HPDE6-E6E7 (cell line): Measurements from ENCODE around the gene CIAPIN1.
A peak's percentile ranks its signal among the peaks of the same experiment; 100 is the strongest.

Experiments
- DNase-seq: peaks from one replicate; pipeline ENCODE4 v3.0.0; 2011; ENCODE audit warnings: missing footprints; ENCODE audit errors: extremely low spot score

The CIAPIN1 gene

GRCh38 chr16:57447186-57447962, at the start of gene CIAPIN1, which contains the start of gene COQ9:
Gene CIAPIN1, minus strand, starts transcription at chr16:57447385. Its CDS starts 6,457 bp downstream, at chr16:57440928.
Gene COQ9, plus strand, starts transcription at chr16:57447479. Its CDS starts 27 bp downstream, at chr16:57447506.
- peak; percentile 98 for DNase-seq

- no peak for DNase-seq
These were observed 46.6 kb upstream of the CIAPIN1 start for GRCh38 chr16:57493767-57494166.

- DNase-seq, result no peak
These were observed 42.0 kb upstream of the CIAPIN1 start for GRCh38 chr16:57489229-57489628.

- no peak for DNase-seq
These were observed 40.0 kb upstream of the CIAPIN1 start for GRCh38 chr16:57486858-57487834.

GRCh38 chr16:57485916-57486857, 39.0 kb upstream of the CIAPIN1 start, which contains the start of gene DOK4:
Gene DOK4, minus strand, starts transcription at chr16:57486493. Its CDS starts 6,986 bp downstream, at chr16:57479507.
- peak; percentile 98 for DNase-seq

GRCh38 chr16:57485091-57485915, 38.1 kb upstream of the CIAPIN1 start:
- DNase-seq, result no peak

GRCh38 chr16:57484515-57485005, 37.4 kb upstream of the CIAPIN1 start:
- DNase-seq, result no peak

- no peak for DNase-seq
These were observed 36.7 kb upstream of the CIAPIN1 start for GRCh38 chr16:57483725-57484514.

GRCh38 chr16:57482845-57483545, 35.8 kb upstream of the CIAPIN1 start:
- no peak for DNase-seq

GRCh38 chr16:57481421-57481820, 34.2 kb upstream of the CIAPIN1 start:
- no peak for DNase-seq

GRCh38 chr16:57480754-57481230, 33.6 kb upstream of the CIAPIN1 start:
- DNase-seq, result no peak

- DNase-seq, result no peak
These were observed 33.0 kb upstream of the CIAPIN1 start for GRCh38 chr16:57479976-57480753.

GRCh38 chr16:57479205-57479975, 32.2 kb upstream of the CIAPIN1 start:
- DNase-seq, result no peak

- DNase-seq, result no peak
These were observed 31.4 kb upstream of the CIAPIN1 start for GRCh38 chr16:57478396-57479204.

- DNase-seq, result no peak
These were observed 30.5 kb upstream of the CIAPIN1 start for GRCh38 chr16:57477531-57478202.
